ENCODE measurements around the gene OR2V1. TPM values are rescaled to one million over a fixed set of nuclear protein-coding genes. Genes with fewer than 3 reads are reported as not detected.
"Not testable (repeated sequence)": the region's sequence is repeated elsewhere in the genome, so short reads cannot be mapped to it uniquely, and the experiment has no call there.

OR2V1 gene
- total RNA-seq, 5 donors from 2014 or later (not counting 1 experiment from before 2014, with no cell fraction given), result not detected

DNA sequence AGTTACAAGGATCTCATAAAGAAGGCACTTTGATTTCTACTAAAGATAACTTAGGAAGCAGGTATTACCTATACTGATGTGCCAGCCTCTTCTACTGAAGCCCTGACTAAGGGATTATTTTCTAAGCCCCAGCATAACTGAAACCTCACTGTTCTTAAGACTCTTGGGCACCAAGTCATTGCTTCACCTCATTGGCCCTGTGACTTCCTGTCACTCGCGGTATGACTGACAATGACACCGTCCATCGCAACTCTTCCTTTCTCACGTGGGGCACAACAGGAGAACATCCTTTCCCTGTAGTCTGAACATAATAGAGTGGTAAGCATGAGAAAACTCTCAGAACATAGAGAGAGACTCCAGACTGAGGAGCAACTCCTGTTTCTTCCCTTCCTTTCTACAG is 22.8 kb upstream of the OR2V1 start:
- no peaks in the 10 kb centered on the region for H3K36me3 Mint-ChIP-seq
- ChIA-PET POLR2A (no interaction called here), CTCF (no interaction called here)
- H3K4me3 Mint-ChIP-seq, result no peak overlapping the region
- no peak overlapping the region for H3K27ac Mint-ChIP-seq
- H3K27me3 Mint-ChIP-seq, result peaks cover 9 to 29% of the 10 kb centered on the region in 2 donors
- Histone ChIP-seq H3K4me1 (ENCODE audit: control insufficient read depth in 1 of 2, extremely low read depth in 1 of 2, insufficient read depth in 2 of 2, low read length in 2 of 2) (no peaks in the 10 kb centered on the region), H3K27ac (ENCODE audit: low read length) (no peak overlapping the region), H3K36me3 (ENCODE audit: control insufficient read depth in 2 of 2, extremely low read depth in 1 of 2, insufficient read depth in 1 of 2, low read length in 1 of 2) (no peaks in the 10 kb centered on the region), H3K9me3 (no peaks in the 10 kb centered on the region), H3K4me3 (ENCODE audit: control insufficient read depth in 1 of 2, extremely low read depth in 1 of 2, low read length in 1 of 2) (no peak overlapping the region), H3K27me3 (replicated peaks in 1 of 2; ENCODE audit: control insufficient read depth in 2 of 2, extremely low read depth in 1 of 2, insufficient read depth in 2 of 2, low read length in 1 of 2) (peaks cover 0 to 35% of the 10 kb centered on the region in 2 experiments)
- peaks cover 0 to 3% (median 0%) of the 10 kb centered on the region in 3 donors for H3K9me3 Mint-ChIP-seq
- ATAC-seq (replicated peaks in 1 of 4) (peak in 1 of 4 experiments; percentile 35), DNase-seq (no peak)
- WGBS (ENCODE audit: insufficient coverage), result no CpG with 5 or more reads among the region's 5 CpGs
- H3K4me1 Mint-ChIP-seq, result peaks cover 0 to 16% (median 2%) of the 10 kb centered on the region in 3 donors

- peaks cover 0 to 16% (median 2%) of the 10 kb centered on the region in 3 donors for H3K4me1 Mint-ChIP-seq
- no peaks in the 10 kb centered on the region for H3K9me3 ChIP-seq
- H3K27ac Mint-ChIP-seq, result no peak overlapping the region
- ATAC-seq (replicated peaks in 1 of 4) (no peak), DNase-seq (no peak)
- no peak overlapping the region for H3K4me3 Mint-ChIP-seq
- H3K4me3 ChIP-seq (ENCODE audit: control insufficient read depth in 1 of 2, extremely low read depth in 1 of 2, low read length in 1 of 2), result no peak overlapping the region
- peaks cover 0 to 3% (median 0%) of the 10 kb centered on the region in 3 donors for H3K9me3 Mint-ChIP-seq
- H3K36me3 Mint-ChIP-seq, result no peaks in the 10 kb centered on the region
- H3K4me1 ChIP-seq (ENCODE audit: control insufficient read depth in 1 of 2, extremely low read depth in 1 of 2, insufficient read depth in 2 of 2, low read length in 2 of 2), result no peaks in the 10 kb centered on the region
- peaks cover 0 to 48% of the 10 kb centered on the region in 2 experiments for H3K27me3 ChIP-seq (replicated peaks in 1 of 2; ENCODE audit: control insufficient read depth in 2 of 2, extremely low read depth in 1 of 2, insufficient read depth in 2 of 2, low read length in 1 of 2)
- no peaks in the 10 kb centered on the region for H3K36me3 ChIP-seq (ENCODE audit: control insufficient read depth in 2 of 2, extremely low read depth in 1 of 2, insufficient read depth in 1 of 2, low read length in 1 of 2)
- POLR2A ChIA-PET, result no interaction called here
- CTCF ChIA-PET, result no interaction called here
- H3K27me3 Mint-ChIP-seq, result peaks cover 16 to 38% of the 10 kb centered on the region in 2 donors
- H3K27ac ChIP-seq (ENCODE audit: low read length), result no peak overlapping the region
- WGBS (ENCODE audit: insufficient coverage), result 50% methylated on average over 3 of the region's 9 CpGs
Measured at GRCh38 chr5:181152406-181152805, 21.4 kb upstream of the OR2V1 start.

GRCh38 chr5:181151146-181151545 is 20.2 kb upstream of the OR2V1 start:
- Histone ChIP-seq H3K27ac (ENCODE audit: low read length) (no peak overlapping the region), H3K36me3 (ENCODE audit: control insufficient read depth in 2 of 2, extremely low read depth in 1 of 2, insufficient read depth in 1 of 2, low read length in 1 of 2) (no peaks in the 10 kb centered on the region), H3K9me3 (no peaks in the 10 kb centered on the region), H3K4me3 (ENCODE audit: control insufficient read depth in 1 of 2, extremely low read depth in 1 of 2, low read length in 1 of 2) (no peak overlapping the region), H3K27me3 (replicated peaks in 1 of 2; ENCODE audit: control insufficient read depth in 2 of 2, extremely low read depth in 1 of 2, insufficient read depth in 2 of 2, low read length in 1 of 2) (peaks cover 0 to 48% of the 10 kb centered on the region in 2 experiments), H3K4me1 (ENCODE audit: control insufficient read depth in 1 of 2, extremely low read depth in 1 of 2, insufficient read depth in 2 of 2, low read length in 2 of 2) (no peaks in the 10 kb centered on the region)
- no peak for DNase-seq
- no peak for ATAC-seq (replicated peaks in 1 of 4)
- H3K27me3 Mint-ChIP-seq, result peaks cover 26 to 47% of the 10 kb centered on the region in 2 donors
- no peak overlapping the region for H3K27ac Mint-ChIP-seq
- H3K9me3 Mint-ChIP-seq, result peaks cover 0 to 3% (median 0%) of the 10 kb centered on the region in 3 donors
- H3K4me1 Mint-ChIP-seq, result peaks cover 0 to 10% (median 2%) of the 10 kb centered on the region in 3 donors
- POLR2A ChIA-PET, result no interaction called here
- CTCF ChIA-PET, result no interaction called here
- H3K36me3 Mint-ChIP-seq, result no peaks in the 10 kb centered on the region
- no peak overlapping the region for H3K4me3 Mint-ChIP-seq
- WGBS (ENCODE audit: insufficient coverage), result 42% methylated on average over 9 of the region's 9 CpGs

DNA sequence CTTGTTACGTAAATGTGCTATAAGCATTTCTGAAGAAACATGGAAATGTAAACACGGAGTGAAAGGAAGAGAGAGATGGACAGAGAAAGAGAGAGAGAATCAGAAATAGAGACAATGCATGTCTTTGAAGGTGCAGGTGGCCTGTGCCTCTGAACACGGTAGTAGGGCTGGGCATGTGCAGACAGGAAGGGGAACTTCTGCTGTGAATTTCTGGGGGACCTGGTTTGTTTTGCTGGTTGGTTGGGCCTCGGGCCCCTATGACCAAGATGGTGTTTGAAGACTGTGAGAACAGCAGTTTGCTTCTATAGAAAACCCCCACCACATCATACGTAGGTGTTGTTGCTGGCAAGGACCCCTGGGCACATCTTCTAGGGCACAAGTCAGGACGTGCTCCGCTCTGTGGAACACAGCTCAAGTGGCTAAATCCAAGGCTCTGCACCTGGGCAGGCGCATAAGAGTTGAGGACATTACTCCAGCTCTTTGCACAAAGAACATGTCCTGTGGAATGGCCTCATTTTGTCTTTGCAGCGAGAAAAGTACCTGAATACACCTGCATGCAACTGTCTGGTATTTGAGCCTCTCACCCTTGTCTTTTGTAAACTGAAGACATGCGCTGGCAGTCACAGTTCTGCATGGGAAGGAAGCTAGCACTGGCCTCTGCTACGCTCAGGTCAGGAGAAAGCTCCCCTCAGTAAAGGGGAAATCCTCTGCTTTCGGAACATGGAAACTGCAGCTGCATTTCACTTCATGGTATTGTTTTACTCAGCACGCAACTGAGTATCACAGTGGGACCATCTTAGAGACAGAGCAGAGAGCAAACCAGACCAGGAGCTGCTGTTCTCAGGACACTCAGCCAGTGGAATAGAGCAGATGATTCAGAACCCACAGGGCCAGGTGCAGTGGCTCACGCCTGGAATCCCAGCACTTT is 19.1 kb upstream of the OR2V1 start:
- Mint-ChIP-seq H3K36me3 (no peaks in the 10 kb centered on the region), H3K27ac (no peak overlapping the region), H3K4me1 (peaks cover 0 to 7% (median 2%) of the 10 kb centered on the region in 3 donors), H3K9me3 (peaks cover 0 to 3% (median 0%) of the 10 kb centered on the region in 3 donors), H3K4me3 (no peak overlapping the region), H3K27me3 (peaks cover 29 to 49% of the 10 kb centered on the region in 2 donors)
- ATAC-seq (replicated peaks in 1 of 4), result no peak
- Histone ChIP-seq H3K27ac (ENCODE audit: low read length) (no peak overlapping the region), H3K36me3 (ENCODE audit: control insufficient read depth in 2 of 2, extremely low read depth in 1 of 2, insufficient read depth in 1 of 2, low read length in 1 of 2) (no peaks in the 10 kb centered on the region), H3K4me3 (ENCODE audit: control insufficient read depth in 1 of 2, extremely low read depth in 1 of 2, low read length in 1 of 2) (no peak overlapping the region), H3K9me3 (no peaks in the 10 kb centered on the region), H3K4me1 (ENCODE audit: control insufficient read depth in 1 of 2, extremely low read depth in 1 of 2, insufficient read depth in 2 of 2, low read length in 2 of 2) (no peaks in the 10 kb centered on the region), H3K27me3 (replicated peaks in 1 of 2; ENCODE audit: control insufficient read depth in 2 of 2, extremely low read depth in 1 of 2, insufficient read depth in 2 of 2, low read length in 1 of 2) (peaks cover 0 to 48% of the 10 kb centered on the region in 2 experiments)
- ChIA-PET CTCF (no interaction called here), POLR2A (no interaction called here)
- DNase-seq, result no peak
- WGBS (ENCODE audit: insufficient coverage), result 78% methylated on average over 12 of the region's 14 CpGs

- peaks cover 31 to 53% of the 10 kb centered on the region in 2 donors for H3K27me3 Mint-ChIP-seq
- H3K27ac Mint-ChIP-seq, result no peak overlapping the region
Measured at GRCh38 chr5:181149355-181149754, 18.4 kb upstream of the OR2V1 start.

DNA sequence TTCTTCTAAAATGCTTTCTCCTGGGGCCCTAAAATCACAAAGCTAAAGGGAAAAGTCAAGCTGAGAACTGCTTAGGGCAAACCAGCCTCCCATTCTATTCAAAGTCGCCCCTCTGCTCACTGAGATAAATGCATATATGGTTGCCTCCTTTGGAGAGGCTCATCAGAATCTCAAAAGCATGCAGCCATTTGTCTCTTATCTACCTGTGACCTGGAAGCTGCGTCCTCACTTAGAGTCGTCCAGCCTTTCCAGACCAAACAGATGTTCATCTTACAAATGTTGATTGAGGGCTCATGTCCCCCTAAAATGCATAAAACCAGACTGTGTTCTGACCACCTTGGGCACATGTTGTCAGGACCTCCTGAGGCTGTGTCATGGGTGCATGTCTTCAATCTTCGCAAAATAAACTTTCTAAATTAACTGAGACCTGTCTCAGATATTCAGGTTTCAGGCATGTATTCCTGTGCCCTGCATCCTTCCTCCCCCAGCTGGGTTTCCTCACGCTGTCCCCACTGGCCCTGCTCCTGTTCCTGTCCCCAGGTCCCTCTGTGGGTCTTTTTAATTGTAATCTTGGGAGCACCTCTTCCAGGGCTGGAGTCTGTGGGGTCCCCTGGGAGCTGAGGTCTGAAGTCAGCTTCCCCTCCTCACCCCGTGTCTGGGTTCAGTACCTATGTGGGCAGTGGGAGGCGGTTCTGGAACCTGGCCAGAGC is 16.1 kb upstream of the OR2V1 start, which contains the start of gene OR2V2:
OR2V2 (plus strand) TSS at position 660 of the 710 bp plus-strand sequence. CDS start 7,357 bp downstream, outside the sequence.
- POLR2A ChIA-PET, result interaction anchor here in 1 of 2 donors (0.6 kb wide), 2 partner anchors 192 to 336 kb away, joined by 3 read pairs; no protein-coding TSS in a partner anchor
- H3K4me1 Mint-ChIP-seq; H3K4me3 ChIP-seq (ENCODE audit: control insufficient read depth in 1 of 2, extremely low read depth in 1 of 2, low read length in 1 of 2); H3K9me3 ChIP-seq; H3K9me3 Mint-ChIP-seq; H3K4me3 Mint-ChIP-seq; H3K27ac ChIP-seq (ENCODE audit: low read length); H3K36me3 ChIP-seq (ENCODE audit: control insufficient read depth in 2 of 2, extremely low read depth in 1 of 2, insufficient read depth in 1 of 2, low read length in 1 of 2); DNase-seq; H3K36me3 Mint-ChIP-seq; H3K4me1 ChIP-seq (ENCODE audit: control insufficient read depth in 1 of 2, extremely low read depth in 1 of 2, insufficient read depth in 2 of 2, low read length in 2 of 2); CTCF ChIA-PET; ATAC-seq (replicated peaks in 1 of 4): not testable (repeated sequence)
- peaks cover 48 to 68% of the 10 kb centered on the region in 2 donors for H3K27me3 Mint-ChIP-seq
- H3K27ac Mint-ChIP-seq, result peak within 1 kb of the TSS in 1 of 2 donors; percentile 13
- WGBS (ENCODE audit: insufficient coverage), result 62% methylated on average over 2 of the region's 7 CpGs
- peaks cover 0 to 55% of the 10 kb centered on the region in 2 experiments for H3K27me3 ChIP-seq (replicated peaks in 1 of 2; ENCODE audit: control insufficient read depth in 2 of 2, extremely low read depth in 1 of 2, insufficient read depth in 2 of 2, low read length in 1 of 2)

More at GRCh38 chr5:181149355-181149754, 18.4 kb upstream of the OR2V1 start:
- H3K4me1 Mint-ChIP-seq, result peaks cover 0 to 7% (median 2%) of the 10 kb centered on the region in 3 donors
- no peaks in the 10 kb centered on the region for H3K9me3 Mint-ChIP-seq
- Histone ChIP-seq H3K27ac (ENCODE audit: low read length) (no peak overlapping the region), H3K4me1 (ENCODE audit: control insufficient read depth in 1 of 2, extremely low read depth in 1 of 2, insufficient read depth in 2 of 2, low read length in 2 of 2) (no peaks in the 10 kb centered on the region), H3K9me3 (no peaks in the 10 kb centered on the region), H3K36me3 (ENCODE audit: control insufficient read depth in 2 of 2, extremely low read depth in 1 of 2, insufficient read depth in 1 of 2, low read length in 1 of 2) (no peaks in the 10 kb centered on the region), H3K27me3 (replicated peaks in 1 of 2; ENCODE audit: control insufficient read depth in 2 of 2, extremely low read depth in 1 of 2, insufficient read depth in 2 of 2, low read length in 1 of 2) (peaks cover 0 to 48% of the 10 kb centered on the region in 2 experiments), H3K4me3 (ENCODE audit: control insufficient read depth in 1 of 2, extremely low read depth in 1 of 2, low read length in 1 of 2) (no peak overlapping the region)
- 77% methylated on average over 6 of the region's 6 CpGs for WGBS (ENCODE audit: insufficient coverage)
- POLR2A ChIA-PET, result no interaction called here
- ATAC-seq (replicated peaks in 1 of 4) (no peak), DNase-seq (no peak)
- H3K4me3 Mint-ChIP-seq, result no peak overlapping the region
- H3K36me3 Mint-ChIP-seq, result no peaks in the 10 kb centered on the region
- CTCF ChIA-PET, result no interaction called here

Data from T-cell (primary cell).